ENCODE data around the gene KLK1.

DNA sequence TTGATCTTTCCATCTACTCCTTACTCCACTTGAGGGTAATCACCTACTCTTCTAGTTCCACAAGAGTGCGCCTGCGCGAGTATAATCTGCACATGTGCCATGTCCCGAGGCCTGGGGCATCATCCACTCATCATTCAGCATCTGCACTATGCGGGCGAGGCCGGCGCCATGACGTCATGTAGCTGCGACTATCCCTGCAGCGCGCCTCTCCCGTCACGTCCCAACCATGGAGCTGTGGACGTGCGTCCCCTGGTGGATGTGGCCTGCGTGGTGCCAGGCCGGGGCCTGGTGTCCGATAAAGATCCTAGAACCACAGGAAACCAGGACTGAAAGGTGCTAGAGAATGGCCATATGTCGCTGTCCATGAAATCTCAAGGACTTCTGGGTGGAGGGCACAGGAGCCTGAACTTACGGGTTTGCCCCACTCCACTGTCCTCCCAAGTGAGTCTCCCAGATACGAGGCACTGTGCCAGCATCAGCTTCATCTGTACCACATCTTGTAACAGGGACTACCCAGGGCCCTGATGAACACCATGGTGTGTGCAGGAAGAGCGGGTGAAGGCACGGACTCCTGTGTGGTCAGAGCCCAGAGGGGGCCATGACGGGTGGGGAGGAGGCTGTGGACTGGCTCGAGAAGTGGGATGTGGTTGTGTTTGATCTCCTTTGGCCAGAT, 47.0 kb upstream of the KLK1 start:
- TF ChIP-seq, protein P1, sequence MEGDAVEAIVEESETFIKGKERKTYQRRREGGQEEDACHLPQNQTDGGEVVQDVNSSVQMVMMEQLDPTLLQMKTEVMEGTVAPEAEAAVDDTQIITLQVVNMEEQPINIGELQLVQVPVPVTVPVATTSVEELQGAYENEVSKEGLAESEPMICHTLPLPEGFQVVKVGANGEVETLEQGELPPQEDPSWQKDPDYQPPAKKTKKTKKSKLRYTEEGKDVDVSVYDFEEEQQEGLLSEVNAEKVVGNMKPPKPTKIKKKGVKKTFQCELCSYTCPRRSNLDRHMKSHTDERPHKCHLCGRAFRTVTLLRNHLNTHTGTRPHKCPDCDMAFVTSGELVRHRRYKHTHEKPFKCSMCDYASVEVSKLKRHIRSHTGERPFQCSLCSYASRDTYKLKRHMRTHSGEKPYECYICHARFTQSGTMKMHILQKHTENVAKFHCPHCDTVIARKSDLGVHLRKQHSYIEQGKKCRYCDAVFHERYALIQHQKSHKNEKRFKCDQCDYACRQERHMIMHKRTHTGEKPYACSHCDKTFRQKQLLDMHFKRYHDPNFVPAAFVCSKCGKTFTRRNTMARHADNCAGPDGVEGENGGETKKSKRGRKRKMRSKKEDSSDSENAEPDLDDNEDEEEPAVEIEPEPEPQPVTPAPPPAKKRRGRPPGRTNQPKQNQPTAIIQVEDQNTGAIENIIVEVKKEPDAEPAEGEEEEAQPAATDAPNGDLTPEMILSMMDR (IDR thresholded peaks at IDR 0.05): no peak
- no peak for TF ChIP-seq POLR2AphosphoS5 (IDR thresholded peaks at IDR 0.05; ENCODE audit: insufficient read depth in 1 of 2, low read depth in 1 of 2)
- no peak for TF ChIP-seq POLR2A (IDR thresholded peaks at IDR 0.05)
